ENCODE measurements around the gene RHBDD2. TPM values are rescaled to one million over a fixed set of nuclear protein-coding genes. Genes with fewer than 3 reads are reported as not detected.

RHBDD2 gene
- total and polyA plus RNA-seq, 9 of the 15 experiments (the other 6 are each of a cell fraction or from before 2014, with no cell fraction given), result 3.3 to 36.7 (median 17.9) TPM

DNA sequence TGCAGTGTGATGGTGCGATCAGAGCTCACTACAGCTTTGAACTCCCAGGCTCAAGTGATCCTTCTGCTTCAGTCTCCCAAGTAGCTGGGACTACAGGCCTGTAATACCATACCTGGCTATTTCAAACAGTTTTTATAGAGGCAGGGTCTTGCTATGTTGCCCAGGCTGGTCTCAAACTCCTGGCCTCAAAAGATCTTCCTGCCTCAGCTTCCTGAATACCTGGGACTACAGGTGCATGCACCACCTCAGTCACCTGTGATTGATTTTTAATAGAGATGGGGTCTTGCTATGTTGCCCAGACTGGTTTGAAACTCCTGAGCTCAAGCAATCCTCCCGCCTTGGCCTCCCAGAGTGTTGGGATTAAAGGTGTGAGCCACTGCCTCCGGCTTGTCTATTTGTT lies 38.8 kb upstream of the RHBDD2 start:
- ChIA-PET CTCF (ENCODE audit: low intra/inter-chr PET ratio) (no interaction called here), POLR2A (no interaction called here)
- no peak for FAIRE-seq

More for the DNA sequence above, 38.8 kb upstream of the RHBDD2 start:
- intact Hi-C loops (cut with micrococcal nuclease) (loop anchor here (5.0 kb wide), 1 partner anchor 68 kb away; the partner anchor contains the start of gene CCL26), in situ Hi-C loops (cut with MboI) (no loop called here)
- H3K36me3 ChIP-seq (ENCODE audit: control insufficient read depth, insufficient read depth, low read length), result no peaks in the 10 kb centered on the region
- no peak overlapping the region for H2AFZ ChIP-seq (ENCODE audit: low read depth, low read length)
- H3K9me1 ChIP-seq (ENCODE audit: control insufficient read depth, insufficient read depth, low read length), result no peaks in the 10 kb centered on the region
- H3K4me1 ChIP-seq (replicated peaks in 1 of 2; ENCODE audit: control insufficient read depth in 2 of 2, insufficient read depth in 2 of 2, low read length in 2 of 2), result peaks cover 19 to 20% of the 10 kb centered on the region in 2 experiments
- no peaks in the 10 kb centered on the region for H3K9me3 ChIP-seq (replicated peaks; ENCODE audit: control insufficient read depth, insufficient read depth, low read depth, low read length)
- 79% methylated on average over 3 of the region's 3 CpGs for whole genome bisulfite sequencing (ENCODE audit: insufficient coverage, low coverage, missing lambda C conversion rate)
- H3K27me3 ChIP-seq (ENCODE audit: control insufficient read depth in 2 of 2, insufficient read depth in 2 of 2, low read length in 2 of 2), result no peaks in the 10 kb centered on the region
- DNase-seq (ENCODE audit: extremely low read depth in 1 of 4, low spot score in 3 of 4) (no peak), ATAC-seq (no peak)
- no TSS peak for BruUV-seq (replicated peaks)
- H3K27ac ChIP-seq (ENCODE audit: extremely low read depth, low read depth, low read length), result no peak overlapping the region
- no peaks in the 10 kb centered on the region for H4K20me1 ChIP-seq (replicated peaks; ENCODE audit: control insufficient read depth, insufficient read depth, low read length)
- no peak overlapping the region for H3K4me3 ChIP-seq
- H3K4me2 ChIP-seq (ENCODE audit: insufficient read depth, low read length), result no peak overlapping the region
- no peak overlapping the region for H3K9ac ChIP-seq (ENCODE audit: insufficient read depth in 1 of 2, low read depth in 2 of 2, low read length in 2 of 2)
- H3K79me2 ChIP-seq (ENCODE audit: control insufficient read depth, insufficient read depth, low read length), result no peaks in the 10 kb centered on the region
- peak; percentile 35 for TF ChIP-seq RBM25 (IDR thresholded peaks at IDR 0.05; ENCODE audit: low read depth, low read length, severe bottlenecking)
- TF ChIP-seq, protein P1, sequence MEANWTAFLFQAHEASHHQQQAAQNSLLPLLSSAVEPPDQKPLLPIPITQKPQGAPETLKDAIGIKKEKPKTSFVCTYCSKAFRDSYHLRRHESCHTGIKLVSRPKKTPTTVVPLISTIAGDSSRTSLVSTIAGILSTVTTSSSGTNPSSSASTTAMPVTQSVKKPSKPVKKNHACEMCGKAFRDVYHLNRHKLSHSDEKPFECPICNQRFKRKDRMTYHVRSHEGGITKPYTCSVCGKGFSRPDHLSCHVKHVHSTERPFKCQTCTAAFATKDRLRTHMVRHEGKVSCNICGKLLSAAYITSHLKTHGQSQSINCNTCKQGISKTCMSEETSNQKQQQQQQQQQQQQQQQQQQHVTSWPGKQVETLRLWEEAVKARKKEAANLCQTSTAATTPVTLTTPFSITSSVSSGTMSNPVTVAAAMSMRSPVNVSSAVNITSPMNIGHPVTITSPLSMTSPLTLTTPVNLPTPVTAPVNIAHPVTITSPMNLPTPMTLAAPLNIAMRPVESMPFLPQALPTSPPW (CRISPR knock-in tag; IDR thresholded peaks at IDR 0.05), result no peak
- TF ChIP-seq ZNF766 (CRISPR knock-in tag; conservative IDR thresholded peaks at IDR 0.05), result no peak
- TF ChIP-seq, protein P2, sequence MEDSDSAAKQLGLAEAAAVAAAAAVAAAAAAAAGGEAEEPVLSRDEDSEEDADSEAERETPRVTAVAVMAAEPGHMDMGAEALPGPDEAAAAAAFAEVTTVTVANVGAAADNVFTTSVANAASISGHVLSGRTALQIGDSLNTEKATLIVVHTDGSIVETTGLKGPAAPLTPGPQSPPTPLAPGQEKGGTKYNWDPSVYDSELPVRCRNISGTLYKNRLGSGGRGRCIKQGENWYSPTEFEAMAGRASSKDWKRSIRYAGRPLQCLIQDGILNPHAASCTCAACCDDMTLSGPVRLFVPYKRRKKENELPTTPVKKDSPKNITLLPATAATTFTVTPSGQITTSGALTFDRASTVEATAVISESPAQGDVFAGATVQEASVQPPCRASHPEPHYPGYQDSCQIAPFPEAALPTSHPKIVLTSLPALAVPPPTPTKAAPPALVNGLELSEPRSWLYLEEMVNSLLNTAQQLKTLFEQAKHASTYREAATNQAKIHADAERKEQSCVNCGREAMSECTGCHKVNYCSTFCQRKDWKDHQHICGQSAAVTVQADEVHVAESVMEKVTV (CRISPR knock-in tag; IDR thresholded peaks at IDR 0.05), result no peak
- TF ChIP-seq ZNF121 (CRISPR knock-in tag; conservative IDR thresholded peaks at IDR 0.05), result peak; percentile 82
- no peak for TF ChIP-seq PURB (CRISPR knock-in tag; IDR thresholded peaks at IDR 0.05; ENCODE audit: low read depth)
- TF ChIP-seq BCOR (IDR thresholded peaks at IDR 0.05), result peak; percentile 47; the same call in 1 of the 2 replicates

Measured in K562 (cell line).